Measurements from ENCODE around the gene CARD14.

- no peak for TF ChIP-seq CTCF (conservative IDR thresholded peaks at IDR 0.05; ENCODE audit: low read depth, low read length)
- TF ChIP-seq EZH2 (IDR thresholded peaks at IDR 0.05; ENCODE audit: borderline replicate concordance, low read depth, low read length, poor library complexity, severe bottlenecking), result no peak
Measured at GRCh38 chr17:80251966-80252365, 82.1 kb downstream of the CARD14 start.
